PC-3 (cell line): ENCODE data around the gene RPL22.

Experiments
- CTCF ChIP-seq: fragments of 300-600 bp; sonication (generic); conservative IDR thresholded peaks from 2 replicates; pipeline ENCODE4 v1.5.1; 2017; ENCODE audit warnings: antibody characterized with exemption, low read depth, mild to moderate bottlenecking, low read length
- EZH2phosphoT487 ChIP-seq: fragments of 300-600 bp; sonication (generic); IDR thresholded peaks from 2 replicates; pipeline ENCODE4 v1.6.1; 2018; ENCODE audit warnings: mild to moderate bottlenecking, antibody characterized with exemption, low read length, borderline replicate concordance

- no peak for TF ChIP-seq EZH2phosphoT487
- TF ChIP-seq CTCF: no peak
Observed at GRCh38 chr1:6148497-6149241, 50.7 kb downstream of the RPL22 start.
